HG03175 (cell line): ENCODE results near the gene ZGPAT.
A peak's percentile ranks its signal among the peaks of the same experiment; 100 is the strongest.

Experiments used
- ATAC-seq: cut with Tn5 transposase; IDR thresholded peaks from one replicate; pipeline ENCODE4 v1.9.1; 2021; ENCODE audit warnings: mild to moderate bottlenecking, moderate library complexity; ENCODE audit not compliant: unreplicated experiment

Gene ZGPAT

DNA sequence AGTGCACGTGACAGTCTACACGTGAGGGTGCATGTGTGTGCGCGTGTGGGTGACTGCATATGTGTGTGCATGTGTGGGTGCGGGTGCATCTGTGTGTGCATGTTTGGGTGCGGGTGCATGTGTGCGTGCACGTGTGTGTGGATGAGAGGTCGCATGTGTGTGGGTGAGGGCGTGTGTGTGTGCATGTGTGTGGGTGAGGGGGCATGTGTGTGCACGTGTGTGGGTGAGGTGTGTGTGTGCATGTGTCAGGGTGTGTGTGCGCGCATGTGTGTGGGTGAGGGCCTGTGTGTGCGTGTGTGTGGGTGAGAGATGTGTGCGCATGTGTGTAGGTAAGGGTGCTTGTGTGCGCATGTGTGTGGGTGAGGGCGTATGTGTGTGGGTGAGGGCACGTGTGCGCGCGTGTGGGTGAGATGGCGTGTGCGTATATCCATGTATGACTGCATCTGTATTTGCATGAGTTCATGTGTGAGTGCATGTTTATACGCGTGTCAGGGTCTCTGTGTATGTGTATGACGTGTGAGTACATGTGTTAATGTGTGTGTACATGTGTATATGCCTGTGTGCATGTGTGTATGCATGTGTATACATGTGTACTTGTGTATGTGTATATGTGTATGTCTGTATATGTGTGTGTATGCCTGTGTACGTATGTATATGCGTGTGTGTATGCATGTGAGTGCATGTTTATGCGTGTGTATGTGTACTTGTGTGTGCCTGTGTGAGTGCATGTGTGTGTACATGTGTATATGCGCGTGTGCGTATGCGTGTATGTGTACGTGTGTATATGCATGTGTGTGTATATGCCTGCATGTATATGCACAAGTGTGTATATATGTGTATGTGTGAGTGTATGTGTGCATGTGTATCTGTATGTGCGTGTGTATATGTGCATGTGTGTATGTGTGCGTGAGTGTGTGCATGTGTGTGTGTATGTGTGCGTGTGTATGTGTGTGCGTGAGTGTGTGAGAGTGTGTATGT, 24.6 kb downstream of the ZGPAT start:
- no peak for ATAC-seq

- no peak for ATAC-seq
These were observed 25.3 kb downstream of the ZGPAT start for GRCh38 chr20:63733117-63733516.

GRCh38 chr20:63733579-63734081, 25.8 kb downstream of the ZGPAT start:
- ATAC-seq = no peak

GRCh38 chr20:63734111-63734945, 26.5 kb downstream of the ZGPAT start:
- no peak for ATAC-seq

DNA sequence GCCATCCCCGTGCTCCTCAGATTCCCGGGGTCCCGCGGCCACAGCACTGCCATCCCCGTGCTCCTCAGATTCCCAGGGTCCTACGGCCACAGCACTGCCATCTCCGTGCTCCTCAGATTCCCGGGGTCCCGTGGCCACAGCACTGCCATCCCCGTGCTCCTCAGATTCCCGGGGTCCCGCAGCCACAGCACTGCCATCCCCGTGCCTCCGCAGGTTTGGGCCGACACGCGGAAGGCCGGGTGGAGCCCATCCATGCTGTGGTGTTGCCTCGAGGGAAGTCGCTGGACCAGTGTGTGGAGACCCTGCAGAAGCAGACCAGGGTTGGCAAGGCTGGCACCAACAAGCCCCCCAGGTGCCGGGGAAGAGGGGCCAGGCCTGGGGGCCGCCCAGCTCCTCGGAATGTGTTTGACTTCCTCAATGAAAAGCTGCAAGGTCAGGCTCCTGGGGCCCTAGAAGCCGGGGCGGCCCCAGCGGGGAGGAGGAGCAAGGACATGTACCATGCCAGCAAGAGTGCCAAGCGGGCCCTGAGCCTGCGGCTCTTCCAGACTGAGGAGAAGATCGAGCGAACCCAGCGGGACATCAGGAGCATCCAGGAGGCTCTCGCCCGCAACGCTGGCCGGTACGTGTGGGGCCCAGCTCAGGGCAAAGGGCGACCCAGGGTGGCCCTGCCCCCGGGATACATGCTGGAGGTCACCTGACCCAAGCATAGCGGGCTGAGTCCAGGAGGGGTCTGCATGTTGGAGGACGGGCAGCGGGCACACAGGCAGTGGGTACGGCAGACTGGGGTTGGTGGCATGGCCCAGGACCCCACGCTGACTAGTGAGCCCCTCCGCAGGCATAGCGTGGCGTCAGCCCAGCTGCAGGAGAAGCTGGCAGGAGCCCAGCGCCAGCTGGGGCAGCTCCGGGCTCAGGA, 27.4 kb downstream of the ZGPAT start:
- no peak for ATAC-seq

DNA sequence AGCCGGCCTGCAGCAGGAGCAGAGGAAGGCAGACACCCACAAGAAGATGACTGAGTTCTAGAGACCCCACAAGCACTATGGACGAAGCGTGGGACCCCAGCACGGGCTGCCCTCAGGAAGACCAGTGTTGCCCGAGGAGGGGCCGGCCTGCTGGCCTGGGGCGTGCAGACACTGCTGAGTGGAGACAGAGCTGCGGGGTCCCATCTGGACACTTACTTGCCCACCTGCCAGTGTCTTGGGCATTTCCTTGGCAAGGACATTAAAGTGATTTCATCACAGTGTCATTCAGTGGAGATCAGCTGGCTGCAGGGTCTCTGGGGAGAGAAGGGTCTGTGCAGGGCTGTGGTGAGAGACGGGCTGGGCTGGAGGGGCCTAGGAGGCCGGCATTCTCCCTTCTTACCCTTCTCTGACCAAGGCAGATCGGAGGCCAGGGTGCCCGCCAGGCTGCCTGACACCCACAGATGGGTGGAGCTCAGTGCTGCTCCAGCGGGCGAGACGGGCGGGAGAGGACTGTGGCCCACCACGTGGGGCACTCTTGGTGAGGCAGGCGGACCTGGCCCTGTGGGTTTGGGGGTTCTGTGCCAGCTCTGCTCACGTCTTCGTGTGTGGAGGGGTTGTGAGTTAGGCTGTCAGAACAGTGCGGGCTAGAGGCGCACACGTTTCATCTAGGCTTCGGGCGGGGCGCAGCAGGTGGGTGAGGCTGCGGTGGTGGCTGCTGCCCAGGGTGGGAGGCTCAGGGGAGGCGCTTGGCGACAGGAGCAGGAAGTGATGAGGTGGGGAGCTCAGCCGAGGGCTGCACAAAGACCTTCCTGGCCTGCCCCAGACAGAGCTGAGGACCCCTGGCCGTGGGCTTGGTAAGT, 28.2 kb downstream of the ZGPAT start, which contains the start of gene LIME1:
LIME1 (plus strand) TSS at position 806 of the 860 bp plus-strand sequence. CDS start 886 bp downstream, outside the sequence.
- ATAC-seq = no peak

- no peak for ATAC-seq
These were observed 29.3 kb downstream of the ZGPAT start for GRCh38 chr20:63736893-63737694.

- no peak for ATAC-seq
These were observed 29.8 kb downstream of the ZGPAT start for GRCh38 chr20:63737695-63737944.

DNA sequence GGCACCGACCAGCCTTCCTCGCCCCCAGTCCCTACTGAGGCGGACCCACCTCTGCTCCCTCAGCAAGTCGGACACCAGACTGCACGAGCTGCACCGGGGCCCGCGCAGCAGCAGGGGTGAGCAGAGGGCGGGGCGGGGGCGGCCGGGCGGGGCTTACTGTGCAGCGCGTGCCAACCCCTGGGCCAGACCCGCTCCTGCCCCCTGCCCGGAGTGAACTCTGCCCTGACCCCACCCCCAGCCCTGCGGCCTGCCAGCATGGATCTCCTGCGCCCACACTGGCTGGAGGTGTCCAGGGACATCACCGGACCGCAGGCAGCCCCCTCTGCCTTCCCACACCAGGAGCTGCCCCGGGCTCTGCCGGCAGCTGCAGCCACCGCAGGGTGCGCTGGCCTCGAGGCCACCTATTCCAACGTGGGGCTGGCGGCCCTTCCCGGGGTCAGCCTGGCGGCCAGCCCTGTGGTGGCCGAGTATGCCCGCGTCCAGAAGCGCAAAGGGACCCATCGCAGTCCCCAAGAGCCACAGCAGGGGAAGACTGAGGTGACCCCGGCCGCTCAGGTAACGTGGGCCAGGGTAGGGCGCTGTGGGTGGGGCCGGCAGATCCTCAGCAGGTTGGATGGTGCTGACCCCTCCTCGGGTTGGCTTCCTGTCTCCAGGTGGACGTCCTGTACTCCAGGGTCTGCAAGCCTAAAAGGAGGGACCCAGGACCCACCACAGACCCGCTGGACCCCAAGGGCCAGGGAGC, 30.3 kb downstream of the ZGPAT start:
- no peak for ATAC-seq

- no peak for ATAC-seq
These were observed 30.9 kb downstream of the ZGPAT start for GRCh38 chr20:63738687-63739129.

DNA sequence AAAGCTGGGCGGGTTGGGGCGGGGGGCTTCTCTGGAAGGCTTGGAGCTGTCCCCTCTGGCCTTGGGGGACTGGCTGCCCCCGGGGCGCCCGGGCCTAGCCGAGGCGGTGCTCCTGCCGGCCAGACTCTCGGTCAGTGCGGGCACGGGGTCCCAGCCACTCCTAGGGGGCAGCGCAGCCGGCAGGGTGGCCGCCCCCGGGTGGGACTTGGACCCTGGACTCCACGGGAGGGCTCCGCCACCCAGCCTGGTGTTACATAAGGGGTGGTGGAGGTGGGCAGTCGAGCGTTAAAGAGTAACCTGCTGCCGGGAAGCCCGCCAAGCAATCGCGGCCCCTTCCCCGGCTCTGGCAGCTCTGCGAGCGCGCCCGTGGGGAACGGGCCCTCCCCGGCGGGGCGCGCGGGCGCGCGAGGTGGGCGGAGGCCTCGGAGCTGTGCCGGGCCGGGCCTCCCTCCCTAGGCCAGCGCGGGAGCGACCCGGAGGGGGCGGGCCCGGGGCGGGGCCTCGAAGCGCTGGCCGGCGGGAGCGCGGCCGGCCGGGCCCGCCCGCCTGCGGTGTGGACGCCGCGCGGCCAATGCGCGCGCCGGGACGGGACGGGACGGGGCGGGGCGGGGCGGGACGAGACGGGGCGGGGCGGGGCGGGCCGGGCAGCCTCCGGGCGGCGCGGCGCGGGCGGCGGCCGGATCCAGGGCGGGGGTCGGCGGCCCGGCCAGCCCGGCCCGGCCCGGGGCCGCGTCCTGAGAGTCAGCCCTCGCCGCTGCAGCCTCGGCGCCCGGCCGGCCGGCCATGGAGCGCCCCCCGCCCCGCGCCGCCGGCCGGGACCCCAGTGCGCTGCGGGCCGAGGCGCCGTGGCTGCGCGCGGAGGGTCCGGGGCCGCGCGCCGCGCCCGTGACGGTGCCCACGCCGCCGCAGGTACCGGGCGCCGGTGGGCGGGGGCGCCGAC, 31.6 kb downstream of the ZGPAT start, which contains the start of gene SLC2A4RG:
SLC2A4RG (plus strand) TSS at position 647 of the 940 bp plus-strand sequence; CDS start at position 784, 137 bp downstream.
- peak; percentile 46 for ATAC-seq

- peak; percentile 20 for ATAC-seq
These were observed 32.3 kb downstream of the ZGPAT start for GRCh38 chr20:63740070-63740626.

DNA sequence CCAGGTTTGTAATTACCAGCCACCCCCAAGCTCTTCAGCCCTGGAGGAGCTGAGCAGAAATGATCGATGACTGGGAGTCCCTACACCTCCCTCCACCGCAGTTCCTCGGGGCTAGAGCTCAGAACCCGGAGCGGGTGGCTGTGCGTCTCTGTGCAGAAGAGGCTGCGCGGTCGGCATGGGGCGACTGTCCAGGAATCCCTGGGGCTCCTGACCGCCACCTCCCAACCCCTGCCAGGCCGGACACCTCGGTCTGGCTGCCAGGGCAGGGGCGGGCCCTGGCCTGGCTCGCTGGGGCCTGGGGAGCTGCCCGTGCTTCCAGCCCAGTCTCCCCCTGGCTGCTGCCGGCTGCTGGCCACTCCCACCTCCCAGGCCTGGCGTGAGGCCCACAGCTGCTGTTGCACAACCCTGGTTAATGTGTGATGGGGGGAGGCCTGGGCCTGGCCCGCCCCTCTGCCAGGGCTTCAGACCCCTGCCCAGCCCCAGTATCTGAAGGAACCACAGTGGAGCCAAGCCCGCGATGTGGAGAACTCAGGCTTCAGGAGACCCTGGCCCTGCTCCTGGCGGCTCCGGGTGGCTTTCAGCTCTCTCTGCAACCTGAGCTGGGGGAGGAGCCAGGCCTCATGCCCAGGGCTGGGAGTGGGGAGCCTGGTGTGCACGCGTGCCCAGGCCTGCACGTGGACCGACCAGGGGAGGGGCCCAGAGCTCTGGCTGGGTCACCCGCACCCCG, 33.0 kb downstream of the ZGPAT start:
- no peak for ATAC-seq

DNA sequence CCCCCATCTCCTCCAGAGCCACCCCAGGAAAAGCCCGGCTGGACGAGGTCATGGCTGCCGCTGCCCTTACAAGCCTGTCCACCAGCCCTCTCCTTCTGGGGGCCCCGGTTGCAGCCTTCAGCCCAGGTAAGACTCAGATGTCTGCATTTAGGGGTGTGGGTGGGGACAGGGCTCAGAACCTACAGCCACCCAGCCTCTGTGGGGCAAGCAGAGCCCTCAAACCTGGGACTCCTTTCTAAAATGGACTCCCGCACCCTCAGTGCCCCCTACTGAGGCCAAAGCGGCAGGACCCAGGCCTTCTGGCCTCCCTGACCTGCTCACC, 33.5 kb downstream of the ZGPAT start:
- ATAC-seq = no peak

DNA sequence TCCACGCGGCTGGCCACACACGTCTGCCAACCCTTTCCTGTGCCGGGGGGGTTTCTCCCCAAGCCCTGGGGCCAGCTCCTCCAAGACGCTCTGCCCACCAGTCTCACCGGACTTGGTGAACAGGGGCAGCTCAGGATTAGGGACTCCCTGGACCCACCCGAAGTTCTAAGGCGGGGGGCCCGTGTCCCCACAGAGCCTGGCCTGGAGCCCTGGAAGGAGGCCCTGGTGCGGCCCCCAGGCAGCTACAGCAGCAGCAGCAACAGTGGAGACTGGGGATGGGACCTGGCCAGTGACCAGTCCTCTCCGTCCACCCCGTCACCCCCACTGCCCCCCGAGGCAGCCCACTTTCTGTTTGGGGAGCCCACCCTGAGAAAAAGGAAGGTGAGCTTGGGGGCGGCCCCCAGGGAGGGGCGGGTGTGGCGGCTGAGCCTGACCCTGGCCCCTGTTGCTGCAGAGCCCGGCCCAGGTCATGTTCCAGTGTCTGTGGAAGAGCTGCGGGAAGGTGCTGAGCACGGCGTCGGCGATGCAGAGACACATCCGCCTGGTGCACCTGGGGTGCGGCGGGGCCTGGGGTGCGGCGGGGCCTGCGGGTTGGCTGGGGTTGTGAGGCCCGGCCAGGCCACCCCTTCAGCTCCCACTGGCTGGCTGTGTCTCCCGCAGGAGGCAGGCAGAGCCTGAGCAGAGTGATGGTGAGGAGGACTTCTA, 34.0 kb downstream of the ZGPAT start:
- no peak for ATAC-seq
